ENCODE measurements around the gene ZSCAN32.

DNA sequence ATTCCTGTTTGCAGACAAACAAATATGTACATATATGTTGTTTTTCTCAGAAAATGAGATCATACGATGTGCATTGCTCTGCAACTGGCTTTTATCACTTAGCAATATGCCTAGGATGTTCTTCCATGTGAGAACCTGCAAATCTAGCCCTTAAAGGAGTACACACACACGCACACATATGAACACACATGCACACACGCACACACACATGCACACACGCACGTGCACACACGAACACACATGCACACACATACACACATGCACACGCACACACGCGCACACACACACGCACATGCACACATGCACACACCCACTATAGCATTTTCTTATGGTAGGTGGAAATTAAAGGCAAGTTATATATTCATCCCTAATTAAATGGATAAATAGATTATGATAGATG, 53.2 kb downstream of the ZSCAN32 start:
- TF ChIP-seq CTCF (IDR thresholded peaks at IDR 0.05) (no peak), ZFX (IDR thresholded peaks at IDR 0.05; ENCODE audit: borderline replicate concordance) (no peak)
